ENCODE results near the gene SIGLEC15.

The SIGLEC15 gene

GRCh38 chr18:45876161-45876560, 50.7 kb downstream of the SIGLEC15 start:
- Histone ChIP-seq H3K9me3 (ENCODE audit: control insufficient read depth in 2 of 2, low read length in 2 of 2) (no peaks in the 10 kb centered on the region), H3K36me3 (ENCODE audit: control insufficient read depth in 2 of 2, insufficient read depth in 2 of 2, low read length in 2 of 2) (peaks cover 20 to 30% of the 10 kb centered on the region in 2 donors), H3K9ac (ENCODE audit: low read depth in 1 of 2, low read length in 2 of 2) (no peak overlapping the region), H3K27me3 (ENCODE audit: control insufficient read depth in 2 of 2, insufficient read depth in 2 of 2, low read length in 2 of 2) (no peaks in the 10 kb centered on the region), H3K27ac (ENCODE audit: low read depth in 2 of 2, low read length in 2 of 2) (no peak overlapping the region), H3K4me3 (ENCODE audit: low read length in 2 of 2) (no peak overlapping the region), H3K4me1 (ENCODE audit: control insufficient read depth in 2 of 2, insufficient read depth in 2 of 2, low read length in 2 of 2) (no peaks in the 10 kb centered on the region)

- Histone ChIP-seq H3K4me1 (ENCODE audit: control insufficient read depth in 2 of 2, insufficient read depth in 2 of 2, low read length in 2 of 2) (no peaks in the 10 kb centered on the region), H3K9ac (ENCODE audit: low read depth in 1 of 2, low read length in 2 of 2) (no peak overlapping the region), H3K27ac (ENCODE audit: low read depth in 2 of 2, low read length in 2 of 2) (no peak overlapping the region), H3K9me3 (ENCODE audit: control insufficient read depth in 2 of 2, low read length in 2 of 2) (no peaks in the 10 kb centered on the region), H3K36me3 (ENCODE audit: control insufficient read depth in 2 of 2, insufficient read depth in 2 of 2, low read length in 2 of 2) (peaks cover 25 to 34% of the 10 kb centered on the region in 2 donors), H3K27me3 (ENCODE audit: control insufficient read depth in 2 of 2, insufficient read depth in 2 of 2, low read length in 2 of 2) (no peaks in the 10 kb centered on the region), H3K4me3 (ENCODE audit: low read length in 2 of 2) (no peak overlapping the region)
Measured at GRCh38 chr18:45877403-45877802, 51.9 kb downstream of the SIGLEC15 start.

GRCh38 chr18:45879681-45880655, 54.5 kb downstream of the SIGLEC15 start:
- Histone ChIP-seq H3K27me3 (ENCODE audit: control insufficient read depth in 2 of 2, insufficient read depth in 2 of 2, low read length in 2 of 2) (no peaks in the 10 kb centered on the region), H3K9me3 (ENCODE audit: control insufficient read depth in 2 of 2, low read length in 2 of 2) (no peaks in the 10 kb centered on the region), H3K27ac (ENCODE audit: low read depth in 2 of 2, low read length in 2 of 2) (no peak overlapping the region), H3K36me3 (ENCODE audit: control insufficient read depth in 2 of 2, insufficient read depth in 2 of 2, low read length in 2 of 2) (peaks cover 23 to 31% of the 10 kb centered on the region in 2 donors), H3K9ac (ENCODE audit: low read depth in 1 of 2, low read length in 2 of 2) (no peak overlapping the region), H3K4me1 (ENCODE audit: control insufficient read depth in 2 of 2, insufficient read depth in 2 of 2, low read length in 2 of 2) (no peaks in the 10 kb centered on the region), H3K4me3 (ENCODE audit: low read length in 2 of 2) (no peak overlapping the region)

- Histone ChIP-seq H3K36me3 (ENCODE audit: control insufficient read depth in 2 of 2, insufficient read depth in 2 of 2, low read length in 2 of 2) (peaks cover 29 to 30% of the 10 kb centered on the region in 2 donors), H3K9ac (ENCODE audit: low read depth in 1 of 2, low read length in 2 of 2) (no peak overlapping the region), H3K27me3 (ENCODE audit: control insufficient read depth in 2 of 2, insufficient read depth in 2 of 2, low read length in 2 of 2) (no peaks in the 10 kb centered on the region), H3K4me3 (ENCODE audit: low read length in 2 of 2) (no peak overlapping the region), H3K27ac (ENCODE audit: low read depth in 2 of 2, low read length in 2 of 2) (no peak overlapping the region), H3K9me3 (ENCODE audit: control insufficient read depth in 2 of 2, low read length in 2 of 2) (no peaks in the 10 kb centered on the region), H3K4me1 (ENCODE audit: control insufficient read depth in 2 of 2, insufficient read depth in 2 of 2, low read length in 2 of 2) (no peaks in the 10 kb centered on the region)
Measured at GRCh38 chr18:45880876-45881558, 55.5 kb downstream of the SIGLEC15 start.

GRCh38 chr18:45887585-45887984, 62.1 kb downstream of the SIGLEC15 start:
- no peaks in the 10 kb centered on the region for H3K4me1 ChIP-seq (ENCODE audit: control insufficient read depth in 2 of 2, insufficient read depth in 2 of 2, low read length in 2 of 2)
- no peak overlapping the region for H3K4me3 ChIP-seq (ENCODE audit: low read length in 2 of 2)
- H3K27me3 ChIP-seq (ENCODE audit: control insufficient read depth in 2 of 2, insufficient read depth in 2 of 2, low read length in 2 of 2), result no peaks in the 10 kb centered on the region
- no peak overlapping the region for H3K9ac ChIP-seq (ENCODE audit: low read depth in 1 of 2, low read length in 2 of 2)
- no peaks in the 10 kb centered on the region for H3K9me3 ChIP-seq (ENCODE audit: control insufficient read depth in 2 of 2, low read length in 2 of 2)
- peaks cover 18 to 33% of the 10 kb centered on the region in 2 donors for H3K36me3 ChIP-seq (ENCODE audit: control insufficient read depth in 2 of 2, insufficient read depth in 2 of 2, low read length in 2 of 2)
- no peak overlapping the region for H3K27ac ChIP-seq (ENCODE audit: low read depth in 2 of 2, low read length in 2 of 2)

- Histone ChIP-seq H3K9me3 (ENCODE audit: control insufficient read depth in 2 of 2, low read length in 2 of 2) (no peaks in the 10 kb centered on the region), H3K27ac (ENCODE audit: low read depth in 2 of 2, low read length in 2 of 2) (no peak overlapping the region), H3K4me1 (ENCODE audit: control insufficient read depth in 2 of 2, insufficient read depth in 2 of 2, low read length in 2 of 2) (no peaks in the 10 kb centered on the region), H3K9ac (ENCODE audit: low read depth in 1 of 2, low read length in 2 of 2) (no peak overlapping the region), H3K36me3 (ENCODE audit: control insufficient read depth in 2 of 2, insufficient read depth in 2 of 2, low read length in 2 of 2) (peaks cover 11 to 26% of the 10 kb centered on the region in 2 donors), H3K27me3 (ENCODE audit: control insufficient read depth in 2 of 2, insufficient read depth in 2 of 2, low read length in 2 of 2) (no peaks in the 10 kb centered on the region), H3K4me3 (ENCODE audit: low read length in 2 of 2) (no peak overlapping the region)
Measured at GRCh38 chr18:45889419-45890064, 64.1 kb downstream of the SIGLEC15 start.

GRCh38 chr18:45890606-45891005, 65.1 kb downstream of the SIGLEC15 start:
- no peaks in the 10 kb centered on the region for H3K4me1 ChIP-seq (ENCODE audit: control insufficient read depth in 2 of 2, insufficient read depth in 2 of 2, low read length in 2 of 2)
- peaks cover 9 to 25% of the 10 kb centered on the region in 2 donors for H3K36me3 ChIP-seq (ENCODE audit: control insufficient read depth in 2 of 2, insufficient read depth in 2 of 2, low read length in 2 of 2)
- no peak overlapping the region for H3K27ac ChIP-seq (ENCODE audit: low read depth in 2 of 2, low read length in 2 of 2)
- H3K4me3 ChIP-seq (ENCODE audit: low read length in 2 of 2), result no peak overlapping the region
- H3K9ac ChIP-seq (ENCODE audit: low read depth in 1 of 2, low read length in 2 of 2), result no peak overlapping the region
- H3K9me3 ChIP-seq (ENCODE audit: control insufficient read depth in 2 of 2, low read length in 2 of 2), result no peaks in the 10 kb centered on the region
- no peaks in the 10 kb centered on the region for H3K27me3 ChIP-seq (ENCODE audit: control insufficient read depth in 2 of 2, insufficient read depth in 2 of 2, low read length in 2 of 2)

- no peak overlapping the region for H3K9ac ChIP-seq (ENCODE audit: low read depth in 1 of 2, low read length in 2 of 2)
- no peaks in the 10 kb centered on the region for H3K4me1 ChIP-seq (ENCODE audit: control insufficient read depth in 2 of 2, insufficient read depth in 2 of 2, low read length in 2 of 2)
- no peak overlapping the region for H3K4me3 ChIP-seq (ENCODE audit: low read length in 2 of 2)
- H3K9me3 ChIP-seq (ENCODE audit: control insufficient read depth in 2 of 2, low read length in 2 of 2), result no peaks in the 10 kb centered on the region
- no peaks in the 10 kb centered on the region for H3K27me3 ChIP-seq (ENCODE audit: control insufficient read depth in 2 of 2, insufficient read depth in 2 of 2, low read length in 2 of 2)
- no peak overlapping the region for H3K27ac ChIP-seq (ENCODE audit: low read depth in 2 of 2, low read length in 2 of 2)
- peaks cover 9 to 23% of the 10 kb centered on the region in 2 donors for H3K36me3 ChIP-seq (ENCODE audit: control insufficient read depth in 2 of 2, insufficient read depth in 2 of 2, low read length in 2 of 2)
Measured at GRCh38 chr18:45891806-45892205, 66.3 kb downstream of the SIGLEC15 start.
